AG10803 (cell line): ENCODE measurements around the gene CHCHD3.

Experiments
- DNase-seq: peaks from one replicate; pipeline ENCODE4 v3.0.0; 2010; ENCODE audit warnings: low read depth
- H3K4me3 ChIP-seq: 2 replicates; pipeline ENCODE4 v1.5.1; 2011; ENCODE audit warnings: mild to moderate bottlenecking, low read length, control low read depth
- CTCF ChIP-seq: conservative IDR thresholded peaks from 2 replicates; pipeline ENCODE4 v1.5.1; 2011; ENCODE audit warnings: mild to moderate bottlenecking, low read length, control low read depth, inconsistent platforms

CHCHD3 gene

GRCh38 chr7:133050200-133050995 is 31.5 kb downstream of the CHCHD3 start:
- TF ChIP-seq CTCF: no peak
- no peak for DNase-seq
- no peak overlapping the region for H3K4me3 ChIP-seq

GRCh38 chr7:133048589-133048988 is 33.3 kb downstream of the CHCHD3 start:
- no peak for TF ChIP-seq CTCF
- DNase-seq: no peak
- no peak overlapping the region for H3K4me3 ChIP-seq

- no peak for TF ChIP-seq CTCF
- H3K4me3 ChIP-seq: no peak overlapping the region
- no peak for DNase-seq
These were observed 34.6 kb downstream of the CHCHD3 start for GRCh38 chr7:133047321-133047720.

GRCh38 chr7:133044722-133045473 is 37.0 kb downstream of the CHCHD3 start:
- no peak for TF ChIP-seq CTCF
- DNase-seq: no peak
- no peak overlapping the region for H3K4me3 ChIP-seq

GRCh38 chr7:133040674-133041073 is 41.2 kb downstream of the CHCHD3 start:
- no peak for DNase-seq
- H3K4me3 ChIP-seq: no peak overlapping the region
- TF ChIP-seq CTCF: no peak

GRCh38 chr7:133040178-133040577 is 41.7 kb downstream of the CHCHD3 start:
- no peak for DNase-seq
- H3K4me3 ChIP-seq: no peak overlapping the region
- no peak for TF ChIP-seq CTCF

- no peak overlapping the region for H3K4me3 ChIP-seq
- no peak for TF ChIP-seq CTCF
- DNase-seq: no peak
These were observed 42.3 kb downstream of the CHCHD3 start for GRCh38 chr7:133039614-133040013.
